Neural cell (in vitro differentiated cells): ENCODE data around the gene GRM1. TPM values are rescaled to one million over a fixed set of nuclear protein-coding genes. Genes with fewer than 3 reads are reported as not detected.

ENCODE experiments used
- H2AFZ ChIP-seq: fragments of 200-600, 300-800 bp; sonication (generic), shearing (Covaris generic); 2 replicates; pipeline ENCODE4 v1.6.0; 2014; ENCODE audit warnings: low read depth, mild to moderate bottlenecking, antibody characterized with exemption, low read length, moderate library complexity
- H3F3A ChIP-seq: fragments of 200-600 bp; shearing (Covaris generic); 2 replicates; pipeline ENCODE4 v1.6.1; 2016; ENCODE audit warnings: mild to moderate bottlenecking, moderate library complexity, mixed read lengths, antibody characterized with exemption, low read length; ENCODE audit not compliant: insufficient read depth, poor library complexity, severe bottlenecking
- H3K27ac ChIP-seq: fragments of 200-600, 300-800 bp; sonication (generic), shearing (Covaris generic); 2 replicates; pipeline ENCODE4 v1.5.1; 2014; ENCODE audit warnings: mild to moderate bottlenecking, low read length, moderate library complexity
- H3K27me3 ChIP-seq: fragments of 300-800, 200-600 bp; sonication (generic), shearing (Covaris generic); 2 replicates; pipeline ENCODE4 v1.6.0; 2014; ENCODE audit warnings: mild to moderate bottlenecking, low read depth, low read length, moderate library complexity; ENCODE audit not compliant: insufficient read depth
- H3K36me3 ChIP-seq: fragments of 300-800, 200-600 bp; sonication (generic), shearing (Covaris generic); 2 replicates; pipeline ENCODE4 v1.5.1; 2014; ENCODE audit warnings: mild to moderate bottlenecking, antibody characterized with exemption, low read length, moderate library complexity; ENCODE audit not compliant: insufficient read depth
- H3K4me2 ChIP-seq: fragments of 300-800, 200-600 bp; sonication (generic), shearing (Covaris generic); 2 replicates; pipeline ENCODE4 v1.6.0; 2014; ENCODE audit warnings: mild to moderate bottlenecking, low read length
- H3K4me3 ChIP-seq: fragments of 300-800, 200-600 bp; sonication (generic), shearing (Covaris generic); 2 replicates; pipeline ENCODE4 v1.5.1; 2014; ENCODE audit warnings: mild to moderate bottlenecking, low read length, moderate library complexity
- H3K79me2 ChIP-seq: fragments of 200-600 bp; shearing (Covaris generic); replicated peaks from 2 replicates; pipeline ENCODE4 v1.6.0; 2014; ENCODE audit warnings: mild to moderate bottlenecking, low read length, moderate library complexity; ENCODE audit not compliant: insufficient read depth
- H3K9ac ChIP-seq: fragments of 300-800, 200-600 bp; sonication (generic), shearing (Covaris generic); 2 replicates; pipeline ENCODE4 v1.6.1; 2016; ENCODE audit warnings: mild to moderate bottlenecking, low read length, mixed read lengths
- H3K9me2 ChIP-seq: fragments of 200-600 bp; shearing (Covaris generic); 2 replicates; pipeline ENCODE4 v1.6.1; 2016; ENCODE audit warnings: mild to moderate bottlenecking, low read length, mixed read lengths; ENCODE audit not compliant: insufficient read depth
- H3K9me3 ChIP-seq: fragments of 200-600, 300-800 bp; sonication (generic), shearing (Covaris generic); 2 replicates; pipeline ENCODE4 v1.6.1; 2016; ENCODE audit warnings: mild to moderate bottlenecking, mixed run types, low read length, moderate library complexity, mixed read lengths
- H4K20me1 ChIP-seq: fragments of 200-600 bp; shearing (Covaris generic); 2 replicates; pipeline ENCODE4 v1.6.1; 2016; ENCODE audit warnings: mild to moderate bottlenecking, mixed run types; ENCODE audit not compliant: insufficient read depth
- CTCF ChIP-seq: fragments of 450-650 bp; IDR thresholded peaks from 2 replicates; pipeline ENCODE4 v1.5.1; 2014; ENCODE audit warnings: antibody characterized with exemption, mild to moderate bottlenecking, moderate library complexity; ENCODE audit not compliant: poor library complexity, severe bottlenecking
- EP300 ChIP-seq: fragments of 450-650 bp; conservative IDR thresholded peaks from 2 replicates; pipeline ENCODE4 v1.6.1; 2014; ENCODE audit warnings: antibody characterized with exemption, mild to moderate bottlenecking, moderate library complexity; ENCODE audit not compliant: poor library complexity, severe bottlenecking
- EZH2 ChIP-seq: fragments of 200-600, 300-800 bp; shearing (Covaris generic), sonication (generic); IDR thresholded peaks from 2 replicates; pipeline ENCODE4 v1.6.1; 2014; ENCODE audit warnings: antibody characterized with exemption, low read length, borderline replicate concordance, mild to moderate bottlenecking; ENCODE audit not compliant: insufficient read depth, poor library complexity, severe bottlenecking
- MXI1 ChIP-seq: fragments of 450-650 bp; conservative IDR thresholded peaks from 2 replicates; pipeline ENCODE4 v1.6.1; 2014; ENCODE audit warnings: antibody characterized with exemption, mild to moderate bottlenecking; ENCODE audit not compliant: poor library complexity, severe bottlenecking
- POLR2AphosphoS5 ChIP-seq: IDR thresholded peaks from 2 replicates; pipeline ENCODE4 v1.6.1; 2012
- RAD21 ChIP-seq: fragments of 450-650 bp; conservative IDR thresholded peaks from 2 replicates; pipeline ENCODE4 v1.6.1; 2014; ENCODE audit warnings: antibody characterized with exemption, mild to moderate bottlenecking, moderate library complexity
- SMC3 ChIP-seq: fragments of 450-650 bp; conservative IDR thresholded peaks from 2 replicates; pipeline ENCODE4 v1.6.1; 2014; ENCODE audit warnings: antibody characterized with exemption, mild to moderate bottlenecking, moderate library complexity; ENCODE audit not compliant: poor library complexity
- TAF1 ChIP-seq: IDR thresholded peaks from 2 replicates; pipeline ENCODE4 v1.6.1; 2012; ENCODE audit warnings: low read depth
- polyA plus RNA-seq: library from polyadenylated mRNA; depleted of rRNA; stranded (reverse); fragments of >200 nt; gene quantifications from 2 replicates; pipeline ENCODE4 v1.2.3, GENCODE V29; 2014
- TF ChIP-seq, protein P1 (sequence below): IDR thresholded peaks from 2 replicates; pipeline ENCODE4 v1.6.1; 2012; ENCODE audit warnings: borderline replicate concordance

Gene GRM1
- polyA plus RNA-seq, 1 donor from 2014 or later = 2.9 TPM

GRCh38 chr6:146355521-146356100, 326.7 kb downstream of the GRM1 start:
- Histone ChIP-seq H3K36me3 (no peaks in the 10 kb centered on the region), H2AFZ (no peak overlapping the region), H3K9me2 (no peaks in the 10 kb centered on the region), H3K4me2 (no peak overlapping the region), H3K4me3 (no peak overlapping the region), H4K20me1 (no peaks in the 10 kb centered on the region), H3F3A (no peaks in the 10 kb centered on the region), H3K27ac (no peak overlapping the region), H3K9me3 (no peaks in the 10 kb centered on the region), H3K9ac (no peak overlapping the region), H3K27me3 (no peaks in the 10 kb centered on the region), H3K79me2 (no peaks in the 10 kb centered on the region)
- TF ChIP-seq RAD21 = no peak
- TF ChIP-seq, protein P1, sequence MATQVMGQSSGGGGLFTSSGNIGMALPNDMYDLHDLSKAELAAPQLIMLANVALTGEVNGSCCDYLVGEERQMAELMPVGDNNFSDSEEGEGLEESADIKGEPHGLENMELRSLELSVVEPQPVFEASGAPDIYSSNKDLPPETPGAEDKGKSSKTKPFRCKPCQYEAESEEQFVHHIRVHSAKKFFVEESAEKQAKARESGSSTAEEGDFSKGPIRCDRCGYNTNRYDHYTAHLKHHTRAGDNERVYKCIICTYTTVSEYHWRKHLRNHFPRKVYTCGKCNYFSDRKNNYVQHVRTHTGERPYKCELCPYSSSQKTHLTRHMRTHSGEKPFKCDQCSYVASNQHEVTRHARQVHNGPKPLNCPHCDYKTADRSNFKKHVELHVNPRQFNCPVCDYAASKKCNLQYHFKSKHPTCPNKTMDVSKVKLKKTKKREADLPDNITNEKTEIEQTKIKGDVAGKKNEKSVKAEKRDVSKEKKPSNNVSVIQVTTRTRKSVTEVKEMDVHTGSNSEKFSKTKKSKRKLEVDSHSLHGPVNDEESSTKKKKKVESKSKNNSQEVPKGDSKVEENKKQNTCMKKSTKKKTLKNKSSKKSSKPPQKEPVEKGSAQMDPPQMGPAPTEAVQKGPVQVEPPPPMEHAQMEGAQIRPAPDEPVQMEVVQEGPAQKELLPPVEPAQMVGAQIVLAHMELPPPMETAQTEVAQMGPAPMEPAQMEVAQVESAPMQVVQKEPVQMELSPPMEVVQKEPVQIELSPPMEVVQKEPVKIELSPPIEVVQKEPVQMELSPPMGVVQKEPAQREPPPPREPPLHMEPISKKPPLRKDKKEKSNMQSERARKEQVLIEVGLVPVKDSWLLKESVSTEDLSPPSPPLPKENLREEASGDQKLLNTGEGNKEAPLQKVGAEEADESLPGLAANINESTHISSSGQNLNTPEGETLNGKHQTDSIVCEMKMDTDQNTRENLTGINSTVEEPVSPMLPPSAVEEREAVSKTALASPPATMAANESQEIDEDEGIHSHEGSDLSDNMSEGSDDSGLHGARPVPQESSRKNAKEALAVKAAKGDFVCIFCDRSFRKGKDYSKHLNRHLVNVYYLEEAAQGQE = no peak
- no peak for TF ChIP-seq EP300
- TF ChIP-seq EZH2 = no peak
- no peak for TF ChIP-seq TAF1
- no peak for TF ChIP-seq SMC3
- no peak for TF ChIP-seq POLR2AphosphoS5
- TF ChIP-seq MXI1 = no peak

DNA sequence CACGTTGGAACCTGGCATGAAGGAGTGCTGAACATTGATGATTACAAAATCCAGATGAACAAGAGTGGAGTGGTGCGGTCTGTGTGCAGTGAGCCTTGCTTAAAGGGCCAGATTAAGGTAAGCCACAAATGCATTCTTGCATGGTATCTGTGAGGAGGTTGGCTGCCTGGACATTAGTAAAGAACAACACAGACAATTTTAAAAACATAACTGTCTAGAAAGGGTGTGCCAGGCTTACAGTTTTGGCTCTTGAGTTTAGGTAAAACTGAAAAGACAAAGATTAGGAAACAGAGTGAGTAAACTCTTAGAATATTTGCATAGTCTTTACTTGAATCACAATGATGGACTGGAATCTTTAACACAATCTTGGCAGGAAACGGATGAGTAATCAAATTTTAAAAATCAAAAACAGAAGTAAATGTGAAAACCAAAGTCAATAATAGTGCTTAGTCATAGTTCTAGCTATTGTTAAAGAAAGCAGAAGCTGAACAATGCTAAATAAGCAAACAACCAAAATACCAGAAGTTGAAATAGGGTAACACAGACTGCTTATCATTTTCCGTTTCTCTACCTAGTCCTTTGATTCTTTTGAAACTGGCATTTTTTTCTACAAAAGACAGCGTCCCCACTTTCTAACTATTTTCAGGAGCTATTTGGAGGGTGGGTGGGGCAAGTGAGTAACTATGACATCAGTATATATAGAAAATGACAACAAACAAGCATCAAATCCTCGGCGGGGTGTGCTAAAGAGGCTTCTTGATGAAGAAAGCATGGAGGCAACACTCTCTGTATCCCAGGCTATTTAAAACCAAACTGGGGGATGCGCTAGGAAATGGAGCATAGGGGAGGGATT, 328.9 kb downstream of the GRM1 start:
- no peaks in the 10 kb centered on the region for H4K20me1 ChIP-seq
- H2AFZ ChIP-seq = no peak overlapping the region
- TF ChIP-seq EZH2 (no peak), SMC3 (no peak), TAF1 (no peak), RAD21 (no peak), EP300 (no peak), POLR2AphosphoS5 (no peak), MXI1 (no peak), CTCF (no peak)
- TF ChIP-seq, protein P1 = no peak
- no peak overlapping the region for H3K4me2 ChIP-seq
- no peaks in the 10 kb centered on the region for H3K9me3 ChIP-seq
- no peaks in the 10 kb centered on the region for H3K79me2 ChIP-seq
- H3K4me3 ChIP-seq = no peak overlapping the region
- H3K9ac ChIP-seq = no peak overlapping the region
- no peaks in the 10 kb centered on the region for H3K36me3 ChIP-seq
- H3K9me2 ChIP-seq = no peaks in the 10 kb centered on the region
- H3F3A ChIP-seq = no peaks in the 10 kb centered on the region
- no peak overlapping the region for H3K27ac ChIP-seq
- no peaks in the 10 kb centered on the region for H3K27me3 ChIP-seq
